Activated T-helper 1 cell treated with anti-CD3 and anti-CD28 coated beads, Interleukin-12 subunit alpha, Interleukin-12 subunit beta, Interleukin-2, Interleukin-4 antibody, amounts not matched to agents 30 ng/mL and 10 ng/mL and 1 ng/mL, durations not matched to agents 14 hours and 24 hours and 36 hours (primary cell): ENCODE results near the gene CYP19A1. TPM values are rescaled to one million over a fixed set of nuclear protein-coding genes. Genes with fewer than 3 reads are reported as not detected.
A peak's percentile ranks its signal among the peaks of the same experiment; 100 is the strongest.

ENCODE experiments used
- DNase-seq: peaks from one replicate; pipeline ENCODE4 v3.0.0; 2021; ENCODE audit warnings: low spot score
- H3K27ac Mint-ChIP-seq: one replicate; pipeline ENCODE4 v1.8.0; 2021; ENCODE audit warnings: mild to moderate bottlenecking, mixed read lengths
- H3K27me3 Mint-ChIP-seq: one replicate; pipeline ENCODE4 v1.8.0; 2022; ENCODE audit warnings: mild to moderate bottlenecking, moderate library complexity, mixed read lengths; ENCODE audit not compliant: insufficient read depth
- H3K36me3 Mint-ChIP-seq: one replicate; pipeline ENCODE4 v1.8.0; 2021; ENCODE audit warnings: low read depth, mixed read lengths
- H3K4me1 Mint-ChIP-seq: one replicate; pipeline ENCODE4 v1.8.0; 2021; ENCODE audit warnings: low read depth, mixed read lengths
- H3K4me3 Mint-ChIP-seq: one replicate; pipeline ENCODE4 v1.8.0; 2021; ENCODE audit warnings: mild to moderate bottlenecking, moderate library complexity, mixed read lengths
- H3K9me3 Mint-ChIP-seq: one replicate; pipeline ENCODE4 v1.8.0; 2021; ENCODE audit warnings: mixed read lengths
- intact Hi-C: fragments of 100-400 bp; cut with micrococcal nuclease; formaldehyde crosslinking; loops from one replicate; pipeline ENCODE4 v1.15.1; 2024
- total RNA-seq: library from RNA; stranded (reverse); gene quantifications from 2 replicates; pipeline ENCODE4 v1.2.3, GENCODE V29; 2022

CYP19A1 gene
- 0.23 and 0.24 TPM in 2 replicates for total RNA-seq

DNA sequence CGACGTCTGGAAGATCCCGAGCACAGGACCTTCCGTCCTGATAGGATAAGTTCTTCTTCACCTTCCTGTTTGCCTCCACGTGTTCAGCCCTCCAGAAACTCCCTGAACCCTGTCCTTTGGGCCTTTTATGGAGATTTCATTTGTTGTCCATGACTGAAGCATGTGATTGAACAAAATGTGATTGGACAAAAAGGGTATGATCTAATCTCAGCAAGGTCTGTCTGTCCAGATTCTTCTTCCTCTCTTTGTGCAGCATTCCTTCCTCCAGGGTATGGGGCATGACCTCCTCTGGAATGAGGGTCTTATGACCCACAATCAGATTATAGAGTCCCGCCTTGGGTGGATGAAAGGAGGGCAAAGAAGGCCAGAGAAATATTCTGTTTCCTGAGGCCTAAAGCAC, at the start of gene CYP19A1:
Gene CYP19A1, minus strand, starts transcription at position 101 of the 400 bp plus-strand sequence. CDS start 95,684 bp downstream, outside the sequence.
- intact Hi-C loops = no loop called here
- no peaks in the 10 kb centered on the region for H3K36me3 Mint-ChIP-seq
- no peak within 1 kb of the TSS for H3K4me3 Mint-ChIP-seq
- H3K27ac Mint-ChIP-seq = no peak within 1 kb of the TSS
- no peaks in the 10 kb centered on the region for H3K4me1 Mint-ChIP-seq
- H3K9me3 Mint-ChIP-seq = no peaks in the 10 kb centered on the region
- peaks cover 21% of the 10 kb centered on the region for H3K27me3 Mint-ChIP-seq
- no peak for DNase-seq

DNA sequence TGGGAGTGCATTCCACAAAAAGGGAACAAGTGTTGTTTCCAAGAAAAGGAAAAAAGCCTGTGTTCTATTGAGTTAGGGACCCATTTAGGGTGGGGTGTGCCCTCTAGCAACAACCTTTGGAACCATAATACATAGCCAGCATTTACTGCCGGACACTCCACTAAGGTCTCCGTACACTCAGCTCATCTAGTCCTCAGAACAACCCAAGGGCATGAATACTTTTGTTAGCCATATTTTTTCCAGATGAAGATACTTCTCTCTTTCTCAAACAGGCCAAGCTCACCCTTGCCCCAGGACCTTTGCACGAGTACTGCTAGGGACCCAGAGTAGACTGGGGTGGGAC, 49.3 kb upstream of the CYP19A1 start:
- no peak for DNase-seq
- H3K4me3 Mint-ChIP-seq = no peak overlapping the region
- no peak overlapping the region for H3K27ac Mint-ChIP-seq
- no peaks in the 10 kb centered on the region for H3K4me1 Mint-ChIP-seq
- H3K9me3 Mint-ChIP-seq = no peaks in the 10 kb centered on the region
- H3K27me3 Mint-ChIP-seq = no peaks in the 10 kb centered on the region
- H3K36me3 Mint-ChIP-seq = no peaks in the 10 kb centered on the region
- intact Hi-C loops = no loop called here

GRCh38 chr15:51386960-51387698, 48.7 kb upstream of the CYP19A1 start:
- Mint-ChIP-seq H3K4me1 (no peaks in the 10 kb centered on the region), H3K4me3 (no peak overlapping the region), H3K27me3 (peaks cover 1% of the 10 kb centered on the region), H3K27ac (no peak overlapping the region), H3K9me3 (no peaks in the 10 kb centered on the region), H3K36me3 (no peaks in the 10 kb centered on the region)
- intact Hi-C loops = no loop called here
- no peak for DNase-seq

- H3K4me1 Mint-ChIP-seq = no peaks in the 10 kb centered on the region
- no peaks in the 10 kb centered on the region for H3K36me3 Mint-ChIP-seq
- intact Hi-C loops = no loop called here
- H3K9me3 Mint-ChIP-seq = no peaks in the 10 kb centered on the region
- DNase-seq = no peak
- H3K27ac Mint-ChIP-seq = no peak overlapping the region
- peaks cover 3% of the 10 kb centered on the region for H3K27me3 Mint-ChIP-seq
- H3K4me3 Mint-ChIP-seq = no peak overlapping the region
These were observed 48.1 kb upstream of the CYP19A1 start for GRCh38 chr15:51386486-51386885.

- no peak for DNase-seq
- Mint-ChIP-seq H3K36me3 (no peaks in the 10 kb centered on the region), H3K9me3 (no peaks in the 10 kb centered on the region), H3K4me1 (no peaks in the 10 kb centered on the region), H3K27me3 (peaks cover 3% of the 10 kb centered on the region), H3K4me3 (no peak overlapping the region), H3K27ac (no peak overlapping the region)
- intact Hi-C loops = no loop called here
These were observed 47.6 kb upstream of the CYP19A1 start for GRCh38 chr15:51386029-51386428.

GRCh38 chr15:51382787-51383186, 44.4 kb upstream of the CYP19A1 start:
- Mint-ChIP-seq H3K36me3 (no peaks in the 10 kb centered on the region), H3K4me1 (no peaks in the 10 kb centered on the region), H3K27ac (no peak overlapping the region), H3K4me3 (no peak overlapping the region), H3K9me3 (no peaks in the 10 kb centered on the region), H3K27me3 (peaks cover 3% of the 10 kb centered on the region)
- DNase-seq = no peak
- intact Hi-C loops = no loop called here

DNA sequence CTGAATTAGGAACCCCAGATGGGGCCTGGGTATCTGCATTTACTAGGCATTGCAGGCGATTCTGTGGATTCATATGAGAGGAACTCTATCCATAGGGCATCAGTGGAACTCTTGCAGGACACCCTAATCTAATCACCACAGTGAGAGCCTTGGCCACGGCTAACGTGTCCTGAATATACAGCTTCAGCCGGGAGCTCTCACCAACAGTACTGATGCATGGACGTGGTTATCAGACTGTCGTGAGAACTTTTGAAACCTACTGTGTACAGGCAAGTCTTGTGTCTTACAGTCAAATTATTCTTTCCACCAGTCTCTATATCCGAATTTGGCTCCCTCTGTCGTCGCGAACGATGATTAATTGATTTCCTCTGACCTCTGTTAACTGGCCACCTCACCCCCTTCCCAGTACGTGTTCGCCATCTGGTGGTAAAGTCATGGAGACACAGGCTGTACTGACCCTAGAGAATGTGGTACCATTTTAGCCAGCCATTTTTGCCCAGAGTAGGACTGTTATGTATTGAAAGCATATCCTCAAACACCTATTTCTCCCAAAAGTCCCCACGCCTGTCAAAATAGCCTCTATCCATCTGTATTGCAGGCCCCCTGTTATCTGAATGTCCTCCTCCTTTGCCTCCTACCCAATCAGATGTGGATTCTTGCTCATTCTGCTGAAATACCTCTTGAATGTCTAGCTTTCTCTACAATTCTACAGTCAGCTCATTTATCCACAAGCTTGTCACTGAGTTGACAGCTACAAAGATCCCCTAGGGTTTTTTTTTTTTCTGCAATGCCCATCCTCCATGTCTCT, 42.8 kb upstream of the CYP19A1 start:
- DNase-seq = peak; percentile 2
- no peaks in the 10 kb centered on the region for H3K36me3 Mint-ChIP-seq
- H3K4me1 Mint-ChIP-seq = no peaks in the 10 kb centered on the region
- H3K9me3 Mint-ChIP-seq = no peaks in the 10 kb centered on the region
- H3K4me3 Mint-ChIP-seq = no peak overlapping the region
- intact Hi-C loops = loop anchor here (1.0 to 2.0 kb wide), 3 partner anchors 98 to 218 kb away; no protein-coding TSS in a partner anchor
- H3K27ac Mint-ChIP-seq = no peak overlapping the region
- H3K27me3 Mint-ChIP-seq = peaks cover 3% of the 10 kb centered on the region

DNA sequence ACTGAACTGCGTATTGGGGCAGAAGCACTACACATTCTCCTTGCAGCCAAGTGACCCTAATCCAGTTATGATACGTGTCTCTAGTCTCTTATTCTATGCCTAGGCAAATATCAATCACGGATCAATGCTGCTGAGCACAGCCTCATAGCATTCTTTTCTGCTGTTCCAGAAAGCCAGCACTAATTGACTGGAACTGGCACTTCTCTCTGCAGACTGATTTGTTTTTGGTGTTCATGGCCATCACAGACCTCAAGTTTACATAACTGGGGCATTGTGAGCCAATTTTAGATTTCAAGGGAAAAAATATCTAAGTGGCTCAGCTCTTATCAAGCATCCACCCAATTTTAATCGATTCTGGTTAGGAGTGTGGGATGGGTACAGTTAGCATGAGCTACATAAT, 41.0 kb upstream of the CYP19A1 start:
- H3K36me3 Mint-ChIP-seq = no peaks in the 10 kb centered on the region
- no peak overlapping the region for H3K4me3 Mint-ChIP-seq
- H3K9me3 Mint-ChIP-seq = no peaks in the 10 kb centered on the region
- peaks cover 3% of the 10 kb centered on the region for H3K27me3 Mint-ChIP-seq
- H3K27ac Mint-ChIP-seq = no peak overlapping the region
- no peak for DNase-seq
- H3K4me1 Mint-ChIP-seq = no peaks in the 10 kb centered on the region
- intact Hi-C loops = no loop called here

DNA sequence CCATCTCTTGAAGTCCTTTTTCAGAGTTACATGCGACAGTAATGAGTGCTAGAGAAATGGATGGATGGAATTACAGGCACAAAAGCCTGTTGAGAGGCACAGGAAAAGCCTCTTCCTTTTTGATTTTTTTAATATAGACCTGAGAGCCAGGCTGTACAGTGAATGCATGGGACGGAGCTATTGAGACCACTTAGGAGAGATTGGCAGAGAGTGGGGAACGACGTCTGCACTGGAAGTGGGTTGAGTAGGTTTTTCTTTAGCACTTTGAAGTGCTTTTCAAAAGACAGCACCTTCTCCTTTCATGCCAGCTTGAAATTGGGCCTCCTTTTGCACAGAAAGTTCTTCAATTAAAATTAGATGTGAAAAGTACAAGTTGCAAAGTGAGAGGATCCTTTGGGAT, 40.0 kb upstream of the CYP19A1 start:
- H3K4me3 Mint-ChIP-seq = no peak overlapping the region
- H3K27ac Mint-ChIP-seq = no peak overlapping the region
- intact Hi-C loops = no loop called here
- DNase-seq = no peak
- no peaks in the 10 kb centered on the region for H3K4me1 Mint-ChIP-seq
- H3K27me3 Mint-ChIP-seq = peaks cover 3% of the 10 kb centered on the region
- H3K36me3 Mint-ChIP-seq = no peaks in the 10 kb centered on the region
- no peaks in the 10 kb centered on the region for H3K9me3 Mint-ChIP-seq

- H3K4me3 Mint-ChIP-seq = no peak overlapping the region
- H3K9me3 Mint-ChIP-seq = no peaks in the 10 kb centered on the region
- H3K27ac Mint-ChIP-seq = no peak overlapping the region
- no peak for DNase-seq
- H3K4me1 Mint-ChIP-seq = no peaks in the 10 kb centered on the region
- intact Hi-C loops = no loop called here
- peaks cover 3% of the 10 kb centered on the region for H3K27me3 Mint-ChIP-seq
- no peaks in the 10 kb centered on the region for H3K36me3 Mint-ChIP-seq
These were observed 38.8 kb upstream of the CYP19A1 start for GRCh38 chr15:51377038-51377786.

- no peaks in the 10 kb centered on the region for H3K4me1 Mint-ChIP-seq
- H3K27me3 Mint-ChIP-seq = no peaks in the 10 kb centered on the region
- no peak overlapping the region for H3K4me3 Mint-ChIP-seq
- no peak for DNase-seq
- H3K36me3 Mint-ChIP-seq = no peaks in the 10 kb centered on the region
- intact Hi-C loops = no loop called here
- H3K27ac Mint-ChIP-seq = no peak overlapping the region
- H3K9me3 Mint-ChIP-seq = no peaks in the 10 kb centered on the region
These were observed 37.7 kb upstream of the CYP19A1 start for GRCh38 chr15:51375966-51376640.

DNA sequence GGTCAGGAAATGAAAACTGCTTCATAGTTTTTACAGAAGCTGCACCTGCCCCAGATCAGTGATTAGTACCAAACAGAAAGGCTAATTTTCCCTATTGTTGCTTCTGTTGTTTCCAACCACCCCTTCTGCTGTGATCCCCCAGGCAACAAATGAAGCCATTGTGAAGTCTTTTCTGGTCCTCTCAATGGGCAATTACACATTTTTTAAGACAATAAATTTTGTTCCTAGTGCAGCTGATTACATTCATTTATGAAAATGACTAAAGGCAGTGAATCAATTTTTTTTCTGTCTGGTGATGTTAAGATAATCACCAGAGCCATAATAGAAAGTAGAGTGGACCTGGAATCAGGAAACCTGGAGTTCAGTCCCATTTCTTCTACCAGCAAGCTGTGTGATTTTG, 35.7 kb upstream of the CYP19A1 start:
- Mint-ChIP-seq H3K27me3 (no peaks in the 10 kb centered on the region), H3K4me3 (no peak overlapping the region), H3K27ac (no peak overlapping the region), H3K4me1 (no peaks in the 10 kb centered on the region), H3K9me3 (no peaks in the 10 kb centered on the region), H3K36me3 (no peaks in the 10 kb centered on the region)
- DNase-seq = no peak
- intact Hi-C loops = no loop called here
